Stimulated activated CD4-positive, alpha-beta T cell treated with anti-CD3 and anti-CD28 coated beads, Interleukin-1b, Interleukin-23, amount 100 ng/mL, for 48 hours (primary cell): ENCODE data around the gene ENTHD1.
A peak's percentile ranks its signal among the peaks of the same experiment; 100 is the strongest.
"Not testable (repeated sequence)": the region's sequence is repeated elsewhere in the genome, so short reads cannot be mapped to it uniquely, and the experiment has no call there.

Experiments
- DNase-seq: peaks from one replicate; pipeline ENCODE4 v3.0.0-alpha.2; 2020

The ENTHD1 gene

DNA sequence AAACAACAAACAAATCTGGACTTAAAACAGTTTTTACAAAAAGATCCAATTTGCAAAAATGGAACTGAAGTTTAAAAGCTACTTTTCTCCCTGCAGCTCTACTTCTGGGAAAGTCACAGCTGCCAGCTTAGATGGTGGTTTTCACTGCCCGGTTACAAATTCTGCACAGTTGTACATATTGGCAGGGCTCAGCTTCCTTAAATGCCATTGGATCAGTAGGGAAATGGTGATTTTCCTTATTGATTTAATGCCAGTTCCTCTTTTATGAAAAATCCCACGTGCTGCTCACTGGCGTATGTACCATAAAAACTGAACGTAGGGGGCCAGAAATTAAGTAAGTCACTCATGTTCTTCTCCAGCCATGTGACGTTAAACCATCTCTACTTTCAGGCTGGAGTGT, 30.1 kb upstream of the ENTHD1 start:
- DNase-seq: no peak

DNA sequence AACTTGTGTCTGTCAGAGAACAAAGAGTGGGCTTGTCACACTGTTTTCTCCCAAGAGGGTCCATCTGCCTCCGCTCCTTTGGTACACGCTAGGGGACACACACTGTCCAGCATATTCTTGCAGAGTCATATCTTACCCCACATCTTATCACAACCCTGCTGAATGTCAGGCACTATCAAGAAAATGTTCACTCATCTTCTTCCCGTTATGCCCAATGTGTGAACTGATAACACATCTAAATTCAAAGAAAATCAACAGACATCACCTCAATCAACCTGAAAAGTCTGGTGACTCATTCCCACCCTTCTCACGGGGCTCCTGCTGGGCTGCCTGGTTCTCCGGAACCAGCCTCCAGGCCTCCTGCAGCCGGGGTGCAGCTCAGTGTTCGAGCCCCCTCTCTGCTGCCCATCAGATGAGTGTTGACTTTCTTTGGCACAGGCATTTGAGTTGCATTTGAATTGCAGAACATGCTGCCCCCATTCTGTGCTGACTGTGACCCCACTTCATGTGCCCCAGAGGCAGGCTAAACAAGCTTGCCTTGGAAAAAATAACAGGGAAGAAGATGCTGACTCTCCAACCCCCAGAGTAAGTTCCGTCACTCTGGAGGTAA, 26.7 kb upstream of the ENTHD1 start:
- DNase-seq: peak; percentile 80

DNA sequence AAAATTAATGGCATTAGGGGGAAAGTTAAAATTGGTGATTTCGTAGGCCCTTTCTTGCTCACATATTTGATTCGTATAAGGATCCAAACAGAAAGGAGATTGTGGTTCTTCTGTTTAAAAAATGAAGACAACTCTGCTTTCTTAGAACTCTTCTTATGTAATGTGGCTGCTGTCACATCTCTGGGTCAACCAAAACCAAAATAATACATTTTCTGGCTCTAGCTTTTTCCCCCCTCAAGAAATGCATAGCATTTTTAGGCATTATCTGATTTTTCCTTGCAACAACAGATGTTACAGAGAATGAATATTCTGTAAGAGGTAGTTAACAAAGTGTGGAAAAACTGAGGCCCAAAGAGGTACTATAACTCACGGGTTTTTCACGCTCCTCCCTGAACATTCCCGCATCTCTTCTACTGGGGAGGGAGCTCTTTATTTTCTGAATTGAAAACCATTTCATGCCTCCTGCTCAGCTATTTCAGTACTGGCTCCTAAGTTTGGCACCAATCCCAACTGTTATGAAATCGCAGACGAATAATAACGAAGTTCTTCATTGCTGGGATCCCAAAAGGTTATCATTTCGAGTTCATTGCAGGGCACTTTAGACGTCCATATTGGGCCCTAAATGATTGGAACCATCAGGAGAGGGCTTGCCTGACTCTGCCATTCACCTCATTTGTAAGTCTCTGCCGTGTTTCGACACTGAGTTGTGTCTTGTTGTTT, 24.4 kb upstream of the ENTHD1 start:
- no peak for DNase-seq

DNA sequence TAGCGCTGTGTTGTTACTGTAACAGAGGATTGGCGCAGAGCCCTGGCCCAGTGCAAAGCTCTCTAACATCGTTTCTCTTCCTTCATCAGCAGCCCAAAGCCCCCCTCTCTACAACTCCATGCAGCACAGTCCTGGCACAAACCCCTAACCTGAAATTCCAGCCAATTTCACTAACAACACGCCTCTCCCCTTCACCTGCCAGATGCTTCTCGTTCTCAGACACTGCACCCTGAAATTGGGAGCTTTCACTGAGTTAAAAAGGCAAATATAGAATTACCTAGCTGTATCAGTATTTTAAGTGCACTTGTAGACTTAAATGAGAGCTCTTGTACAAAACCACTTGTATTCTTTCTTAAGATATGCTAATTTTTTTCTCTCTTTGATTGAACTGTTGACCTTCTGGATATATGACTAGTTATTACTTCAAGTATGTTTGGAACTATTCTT, 23.7 kb upstream of the ENTHD1 start:
- DNase-seq: no peak

DNA sequence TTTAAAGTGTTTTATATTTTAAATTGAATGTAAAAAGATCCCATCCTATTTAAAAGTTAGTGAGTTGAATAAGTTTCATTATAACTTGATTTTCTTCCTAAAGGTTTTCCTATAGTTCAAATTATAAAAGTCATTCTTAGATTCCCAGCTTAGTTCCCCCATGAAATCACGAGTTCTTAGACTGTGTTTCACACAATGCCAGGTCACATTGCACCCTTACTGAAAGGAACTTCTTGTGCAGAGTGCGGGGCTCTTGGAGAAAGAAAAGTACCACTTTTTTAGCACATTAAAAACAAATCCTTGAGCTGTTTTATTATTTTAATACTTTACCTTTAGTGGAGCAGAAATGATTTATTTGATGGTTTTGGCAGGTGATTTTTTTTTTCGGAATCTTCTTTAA, 22.9 kb upstream of the ENTHD1 start:
- DNase-seq: no peak

DNA sequence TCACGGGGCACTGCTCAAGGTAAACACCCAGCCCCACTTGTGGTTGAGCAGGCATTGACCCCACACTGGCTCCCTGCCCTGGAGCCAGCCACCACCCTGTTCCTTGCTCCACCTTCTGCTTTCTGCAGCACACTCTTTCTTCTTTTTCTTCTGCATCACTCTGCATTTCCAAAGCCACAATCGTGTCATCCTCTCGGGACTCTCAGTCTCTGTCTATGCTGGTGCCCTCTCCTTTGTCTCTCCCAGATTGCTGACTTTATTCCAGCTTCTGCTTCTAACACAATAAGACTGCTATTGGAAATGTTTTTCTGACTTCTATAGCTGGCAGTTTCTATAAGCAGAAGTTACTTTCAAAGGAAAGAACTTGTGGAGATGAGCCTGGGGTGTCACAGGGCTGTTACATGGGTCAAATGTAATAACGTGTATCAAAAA, 21.8 kb upstream of the ENTHD1 start:
- DNase-seq: no peak

DNA sequence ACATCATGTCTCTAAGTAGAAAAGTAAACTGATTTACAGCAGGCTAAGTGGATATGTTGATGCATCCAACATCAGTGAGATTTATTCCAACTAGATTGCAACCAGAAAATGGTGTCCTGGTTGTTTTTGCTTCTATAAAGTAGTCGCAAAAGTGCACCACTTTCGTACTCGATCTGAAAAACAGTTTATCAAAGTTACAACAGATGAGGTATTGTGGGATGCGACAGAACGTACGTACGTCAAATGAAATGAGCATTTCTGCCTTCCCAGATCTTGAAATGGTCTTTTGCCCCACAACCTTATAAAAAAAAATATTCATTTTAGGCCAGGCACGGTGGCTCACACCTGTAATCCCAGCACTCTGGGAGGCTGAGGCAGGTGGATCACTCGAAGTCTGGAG, 21.0 kb upstream of the ENTHD1 start:
- DNase-seq: no peak

DNA sequence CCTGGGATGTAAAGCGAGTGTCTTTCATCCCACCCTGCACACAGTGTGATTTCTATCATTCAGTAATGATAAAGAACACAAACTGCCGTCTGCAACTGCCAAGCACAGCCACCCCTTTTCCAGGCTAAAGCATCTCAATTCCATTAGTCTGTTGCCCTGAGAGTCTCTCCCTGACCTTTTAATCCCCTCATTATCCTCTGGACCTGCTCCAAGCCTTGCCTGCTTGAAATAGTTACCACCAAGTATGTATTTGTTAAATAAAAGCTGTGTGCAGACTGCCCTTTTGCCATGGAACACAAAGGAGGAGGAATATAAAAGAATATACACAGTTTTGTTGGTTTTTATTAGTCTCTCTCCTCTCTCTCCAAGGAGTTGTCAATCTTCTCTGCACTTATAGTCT, 20.3 kb upstream of the ENTHD1 start:
- no peak for DNase-seq

DNA sequence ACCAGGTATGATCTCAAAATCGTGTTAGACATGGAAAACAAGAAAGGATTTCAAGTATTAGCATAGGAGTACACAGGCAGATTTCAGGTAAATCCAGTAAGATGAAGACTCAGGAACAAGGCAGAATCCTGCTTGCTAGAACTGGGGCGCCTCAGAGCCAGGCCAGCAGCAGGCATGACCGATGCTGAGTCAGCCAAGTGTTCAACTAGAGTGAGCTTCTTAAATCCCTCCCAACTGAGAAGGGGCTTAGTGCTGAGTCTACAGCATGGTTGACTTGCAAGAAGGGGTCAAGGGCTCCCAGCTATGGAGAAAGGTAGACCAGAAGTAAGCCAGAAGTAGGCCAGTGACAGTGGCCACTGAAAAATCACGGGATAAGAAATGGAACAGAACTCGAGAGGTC, 19.8 kb upstream of the ENTHD1 start:
- no peak for DNase-seq

DNA sequence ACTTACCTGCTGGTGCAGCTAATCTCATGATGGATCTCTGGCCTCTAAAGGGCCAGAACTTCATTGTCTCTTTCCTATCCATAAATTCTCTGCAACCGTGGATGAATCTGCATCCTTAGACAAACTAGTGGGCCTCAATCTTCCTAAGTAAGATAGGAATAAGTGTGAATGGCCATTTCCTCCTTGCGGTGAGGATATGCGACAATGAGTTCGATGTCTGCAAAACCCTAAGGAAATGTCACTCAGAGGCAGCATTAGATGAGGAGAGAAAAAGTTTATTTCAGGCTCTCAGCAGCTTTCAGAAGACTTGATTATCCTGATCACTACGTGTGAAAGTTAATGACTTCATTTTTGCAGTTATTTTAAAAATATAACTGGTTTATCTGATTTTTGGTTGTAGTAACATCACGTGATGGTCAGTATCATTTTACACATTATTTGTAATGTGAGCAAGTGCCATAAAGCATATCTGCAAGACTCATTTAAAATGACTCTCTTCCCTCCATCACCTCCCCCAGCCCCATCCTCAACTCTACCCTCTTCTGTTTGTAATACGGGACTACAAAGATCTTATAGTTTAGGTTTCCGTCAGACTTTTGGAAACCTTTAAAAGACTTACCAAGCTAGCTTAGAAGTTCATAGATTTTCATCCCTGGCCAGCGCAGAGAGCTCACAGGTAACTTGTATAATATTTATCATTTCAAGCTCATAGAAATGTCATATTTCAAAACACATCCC, 17.5 kb upstream of the ENTHD1 start:
- DNase-seq: no peak

DNA sequence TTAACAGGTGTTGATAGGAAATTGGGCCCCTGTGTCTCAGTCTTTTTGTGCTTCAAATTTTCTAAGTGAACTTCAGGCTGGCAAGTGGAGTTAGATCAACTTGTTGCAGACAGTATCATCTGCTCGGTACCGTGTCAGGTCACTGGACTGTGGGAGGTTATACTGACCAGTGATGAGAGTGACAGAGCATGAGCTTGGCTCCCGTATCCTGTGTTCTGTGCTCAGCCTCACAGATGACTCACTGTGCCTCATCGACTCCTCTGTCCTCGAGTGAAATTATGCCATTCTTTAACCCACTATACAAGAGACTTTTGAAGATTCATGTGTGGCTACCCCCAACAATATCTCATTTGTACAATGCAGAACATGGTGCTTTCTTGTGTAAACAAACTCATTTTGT, 15.2 kb upstream of the ENTHD1 start:
- peak; percentile 49 for DNase-seq

DNA sequence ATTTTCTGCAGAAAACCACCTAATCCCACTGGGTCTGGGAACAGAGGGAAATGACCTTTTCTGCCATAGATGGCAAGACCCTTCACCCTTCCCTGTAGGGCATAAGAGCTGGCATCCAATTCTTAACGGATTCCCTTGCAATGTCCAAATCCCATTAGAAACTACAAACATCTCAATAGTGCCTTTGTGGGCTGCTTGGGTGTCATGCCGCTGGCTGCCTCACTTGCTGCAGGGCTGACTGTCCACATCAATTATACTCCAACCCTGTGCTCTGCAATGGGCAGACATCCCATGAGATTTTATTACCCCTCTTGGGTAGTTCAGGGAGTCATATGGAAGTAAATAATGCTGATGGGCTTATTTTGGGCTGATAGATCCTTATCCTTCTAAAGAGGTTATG, 14.6 kb upstream of the ENTHD1 start:
- DNase-seq: no peak

DNA sequence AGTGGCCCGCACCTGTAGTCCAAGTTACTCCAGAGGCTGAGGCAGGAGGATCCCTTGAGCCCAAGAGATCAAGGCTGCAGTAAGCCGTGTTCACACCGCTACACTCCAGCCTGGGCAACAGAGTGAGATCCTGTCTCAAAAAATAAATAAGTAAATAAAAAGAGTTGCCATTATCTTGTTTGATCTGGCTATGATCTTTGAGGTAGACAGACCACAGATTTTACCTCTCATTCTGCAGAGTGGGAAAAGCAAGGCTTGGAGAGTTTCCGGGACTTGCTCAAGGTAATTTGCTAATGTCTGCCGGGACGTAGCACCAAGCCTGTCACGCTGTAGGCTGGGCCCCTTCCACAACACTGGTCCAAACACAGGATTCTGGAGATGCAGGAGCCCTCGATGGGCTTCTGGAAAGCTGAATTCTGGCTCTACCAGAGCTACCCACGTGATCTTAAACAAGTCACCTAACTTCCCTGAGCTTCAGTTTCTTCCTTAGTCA, 14.1 kb upstream of the ENTHD1 start:
- DNase-seq: no peak

DNA sequence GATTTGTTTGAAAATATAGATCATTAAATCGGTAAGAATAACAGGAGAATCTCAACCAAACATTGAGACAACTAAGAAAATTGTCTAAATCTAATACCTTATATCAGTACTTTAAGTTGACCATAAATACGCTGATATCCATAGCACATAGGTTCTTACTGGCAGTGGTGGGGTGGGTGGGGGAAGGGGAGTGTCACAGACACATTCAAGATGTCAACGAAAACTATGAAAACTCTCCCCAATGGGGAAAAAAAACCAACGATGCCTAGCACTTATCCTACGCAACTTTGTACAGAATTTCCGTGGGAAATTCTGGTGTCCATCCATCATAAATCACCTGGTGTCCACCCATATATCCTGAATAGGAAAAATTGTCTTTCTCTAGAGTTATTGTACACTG, 13.5 kb upstream of the ENTHD1 start:
- DNase-seq: no peak

DNA sequence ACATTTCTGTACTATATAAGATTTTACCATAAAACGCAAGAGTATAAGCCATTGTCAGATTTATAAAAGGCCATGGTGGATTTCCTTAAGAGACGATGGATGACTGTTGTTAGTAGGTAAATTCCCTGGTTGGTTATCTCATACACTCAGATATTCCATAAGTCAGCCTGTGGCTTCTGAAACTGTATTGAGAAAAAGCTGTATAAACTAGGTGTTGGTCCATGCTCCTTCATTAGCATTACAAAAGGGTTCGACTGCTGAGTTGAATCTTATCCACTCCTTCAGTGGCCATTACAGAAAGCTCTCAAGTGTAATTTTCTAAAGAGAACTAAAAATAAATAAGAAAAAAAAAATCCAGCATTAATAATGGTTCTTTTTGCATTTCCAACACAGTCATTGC, 12.6 kb upstream of the ENTHD1 start:
- no peak for DNase-seq

DNA sequence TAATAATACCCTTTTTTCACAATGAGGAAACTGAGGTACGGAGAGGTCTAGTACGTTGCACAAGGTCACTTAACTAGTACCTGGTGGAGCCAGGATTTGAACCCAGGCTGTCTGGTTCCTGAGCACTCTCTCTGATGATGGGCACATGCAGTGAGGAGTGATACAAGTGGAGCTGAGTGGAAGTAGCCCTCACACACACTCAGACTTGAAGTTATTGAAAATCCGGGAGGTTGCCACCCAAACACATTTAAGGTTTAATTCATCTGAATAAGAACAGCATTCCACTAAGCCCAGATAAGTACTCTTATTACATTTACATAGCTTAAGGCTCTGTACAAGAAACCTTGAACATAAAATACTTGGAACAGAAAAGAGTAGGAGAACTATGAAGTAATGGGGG, 12.1 kb upstream of the ENTHD1 start:
- no peak for DNase-seq

DNA sequence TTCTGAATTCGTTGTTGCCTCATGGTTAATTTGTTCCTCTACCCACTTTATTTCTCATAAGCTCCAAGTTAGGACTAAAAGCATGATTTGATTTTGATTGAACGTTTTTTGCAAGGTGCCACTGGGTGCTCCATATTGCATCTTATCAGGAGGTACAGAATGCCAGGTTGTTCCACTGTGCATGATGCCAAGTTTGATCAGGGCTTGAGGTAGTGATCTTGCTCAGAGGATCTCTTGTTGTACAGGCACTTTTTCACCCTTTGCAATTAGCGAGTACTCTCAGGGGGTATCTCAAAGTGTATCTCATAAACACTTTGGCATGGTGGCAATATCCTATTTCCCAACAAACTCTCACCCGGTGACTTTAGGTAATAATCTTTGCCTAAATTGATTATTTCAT, 11.3 kb upstream of the ENTHD1 start:
- DNase-seq: no peak

DNA sequence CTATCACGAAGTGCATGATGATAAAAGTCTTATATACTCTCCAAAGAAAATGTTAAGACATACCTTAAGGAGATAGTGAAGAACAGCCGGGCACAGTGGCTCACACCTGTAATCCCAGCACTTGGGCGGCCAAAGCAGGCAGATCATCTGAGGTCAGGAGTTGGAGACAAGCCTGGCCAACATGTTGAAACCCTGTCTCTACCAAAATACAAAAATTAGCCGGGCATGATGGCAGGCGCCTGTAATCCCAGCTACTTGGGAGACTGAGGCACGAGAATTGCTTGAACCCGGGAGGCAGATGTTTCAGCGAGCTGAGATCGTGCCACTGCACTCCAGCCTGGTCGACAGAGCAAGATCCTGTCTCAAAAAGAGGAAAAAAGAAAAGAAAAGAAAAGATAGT, 10.5 kb upstream of the ENTHD1 start:
- DNase-seq: not testable (repeated sequence)

DNA sequence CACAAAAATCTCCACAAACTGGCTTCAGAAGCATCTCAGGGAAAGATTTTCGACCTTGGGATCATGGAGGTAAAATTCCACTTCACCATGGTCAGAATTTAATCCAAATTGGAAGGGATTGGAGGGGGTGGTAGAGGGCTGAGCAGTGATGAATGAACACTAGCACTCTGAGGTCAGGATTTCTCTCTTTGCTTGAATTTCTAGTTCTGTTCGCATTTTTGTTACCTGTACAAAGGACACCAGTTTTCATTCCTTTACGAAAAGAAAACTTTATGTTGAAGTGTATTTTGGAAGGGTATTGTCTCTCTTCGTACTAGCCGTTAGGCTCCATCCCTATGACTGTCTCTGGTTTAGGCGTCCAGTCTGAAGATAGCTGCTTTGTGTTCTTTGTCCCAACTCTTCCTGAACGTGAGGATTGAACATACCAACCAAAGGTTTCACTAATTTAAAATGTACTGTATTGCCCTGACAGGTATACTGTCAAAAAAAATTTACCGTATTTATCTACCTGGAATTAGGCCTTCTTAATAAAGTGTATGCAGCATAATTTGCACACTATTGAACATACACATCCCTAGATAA, 8.1 kb upstream of the ENTHD1 start:
- DNase-seq: no peak

DNA sequence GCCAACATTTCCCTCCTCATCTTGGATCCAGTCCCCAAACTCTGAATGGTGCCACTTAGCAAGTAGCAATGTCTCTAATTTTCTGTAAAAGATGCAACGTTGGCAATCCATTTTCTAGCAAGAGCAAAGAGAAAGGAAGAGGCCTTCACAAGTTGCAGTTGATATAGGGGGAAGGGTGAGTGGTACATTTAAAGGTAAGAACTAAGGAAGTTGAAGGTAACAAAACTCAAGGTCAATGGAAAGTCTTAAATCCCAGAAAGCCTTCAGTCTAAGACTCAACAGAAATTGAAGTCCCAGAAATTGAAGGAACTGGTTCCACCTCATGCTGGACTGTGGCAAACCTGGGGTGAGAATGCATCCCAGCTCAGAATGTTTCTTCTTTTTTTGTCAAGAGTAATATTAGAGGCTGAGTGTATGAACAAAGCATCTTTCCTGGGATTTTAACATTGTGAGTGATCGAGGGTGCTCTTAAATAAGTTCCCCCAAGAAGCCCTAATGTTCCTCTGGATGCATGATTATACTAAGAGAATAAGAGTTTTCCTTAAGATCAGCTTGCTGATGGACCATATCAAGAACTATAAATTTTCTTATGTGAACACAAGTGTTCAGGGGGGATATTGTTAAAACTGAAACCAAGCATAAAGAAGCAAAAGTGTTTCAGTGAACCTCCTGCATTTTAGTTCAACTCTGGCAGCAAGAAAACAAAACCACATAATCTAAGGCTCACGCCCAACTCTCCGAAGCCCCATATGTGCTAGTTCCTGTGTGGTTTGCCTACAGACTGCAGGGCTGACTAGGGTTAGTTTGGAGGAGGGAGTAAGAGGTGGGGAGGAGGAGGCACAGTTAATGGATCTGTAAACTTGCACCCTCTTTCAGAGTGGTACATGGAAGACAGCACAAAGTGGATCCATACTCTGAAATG, 7.0 kb upstream of the ENTHD1 start, which contains the start of gene GRAP2:
GRAP2 (plus strand) TSS at position 779 of the 922 bp plus-strand sequence. CDS start 46,023 bp downstream, outside the sequence.
- DNase-seq: peak; percentile 62

DNA sequence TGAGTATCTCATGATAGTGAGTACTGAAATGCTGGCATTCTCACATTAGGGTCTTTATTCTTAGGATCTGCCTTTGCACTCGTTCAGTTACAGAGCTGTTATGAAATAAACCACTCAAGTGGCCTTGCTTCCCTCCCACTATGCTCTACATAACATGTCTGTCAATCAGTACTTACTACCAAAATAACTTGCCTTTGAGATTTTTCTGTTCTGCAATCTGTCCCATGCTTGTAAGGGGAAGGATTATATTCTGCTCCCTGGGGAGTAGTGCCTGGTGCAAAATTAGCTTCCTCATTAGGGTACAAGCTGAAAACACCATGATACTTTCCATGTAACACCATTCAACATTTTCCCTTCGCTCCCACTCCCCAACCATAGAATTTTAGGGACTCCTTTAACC, 5.4 kb upstream of the ENTHD1 start:
- DNase-seq: no peak

DNA sequence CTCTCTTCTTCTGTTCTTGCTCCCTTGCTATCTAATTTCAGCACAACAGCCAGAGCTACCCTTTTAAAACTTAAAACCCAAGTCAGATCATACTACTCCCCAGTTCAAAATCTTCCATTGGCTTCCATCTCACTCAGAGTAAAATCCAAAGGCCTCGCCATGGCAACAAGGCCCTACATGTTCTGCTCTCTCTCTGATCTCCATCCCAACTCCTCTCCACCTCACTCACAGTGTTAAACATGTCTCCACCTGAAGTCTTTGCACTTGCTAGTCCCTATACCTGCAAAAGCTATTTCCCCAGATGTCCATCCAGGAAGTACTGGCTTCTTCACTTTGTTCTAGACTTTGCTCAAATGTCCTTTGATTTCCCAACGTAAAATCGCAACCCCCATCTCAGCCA, 4.3 kb upstream of the ENTHD1 start:
- DNase-seq: no peak
